ENCODE data around the gene RPN2. TPM values are rescaled to one million over a fixed set of nuclear protein-coding genes. Genes with fewer than 3 reads are reported as not detected.

RPN2 gene
- total RNA-seq, 1 experiment from 2014 or later, result 234 TPM

GRCh38 chr20:37154684-37155298 lies 24.3 kb upstream of the RPN2 start:
- no peak overlapping the region for H3K27ac Mint-ChIP-seq
- H3K9me3 Mint-ChIP-seq, result peaks cover 8 to 9% of the 10 kb centered on the region in 2 experiments; a peak in 4 of 5 replicates

More at GRCh38 chr20:37154684-37155298, 24.3 kb upstream of the RPN2 start:
- Histone ChIP-seq H2BK5ac (ENCODE audit: insufficient read length, low read length) (no peak overlapping the region), H3K23me2 (ENCODE audit: insufficient read length, low read depth, low read length, poor library complexity, severe bottlenecking) (no peaks in the 10 kb centered on the region), H2BK15ac (ENCODE audit: low read depth, low read length) (no peak overlapping the region), H3K27me3 (ENCODE audit: insufficient read depth, low read length) (no peaks in the 10 kb centered on the region), H2BK12ac (ENCODE audit: insufficient read length, low read depth, low read length) (no peak overlapping the region), H4K91ac (ENCODE audit: insufficient read length, low read depth, low read length) (no peak overlapping the region), H4K20me1 (ENCODE audit: control insufficient read depth, insufficient read depth, insufficient read length) (no peaks in the 10 kb centered on the region), H3K9me3 (ENCODE audit: control insufficient read depth, low read depth, low read length) (peaks cover 4% of the 10 kb centered on the region), H3K79me2 (ENCODE audit: insufficient read depth, low read length) (no peaks in the 10 kb centered on the region), H3K4me2 (ENCODE audit: insufficient read depth, insufficient read length, low read length) (no peak overlapping the region), H3T11ph (ENCODE audit: low read length) (no peak overlapping the region), H3K4me1 (ENCODE audit: insufficient read depth, low read length) (no peaks in the 10 kb centered on the region), H3K79me1 (ENCODE audit: insufficient read depth, low read depth, low read length, poor library complexity, severe bottlenecking) (no peaks in the 10 kb centered on the region), H4K5ac (ENCODE audit: insufficient read length, low read depth, low read length) (no peak overlapping the region), H2BK20ac (ENCODE audit: low read depth, low read length, poor library complexity, severe bottlenecking) (no peak overlapping the region), H3K4ac (ENCODE audit: low read depth, low read length) (no peak overlapping the region), H3K9ac (ENCODE audit: extremely low read depth, insufficient read length, low read length) (no peak overlapping the region), H3K18ac (ENCODE audit: insufficient read length, low read depth, low read length) (no peak overlapping the region), H3K14ac (ENCODE audit: insufficient read depth, low read length) (no peak overlapping the region), H3K56ac (ENCODE audit: insufficient read length, low read depth, low read length) (no peak overlapping the region), H3K23ac (ENCODE audit: insufficient read length, low read depth, low read length) (no peak overlapping the region), H2AK5ac (ENCODE audit: insufficient read length, low read length) (no peak overlapping the region), H3K27ac (ENCODE audit: insufficient read length, low read depth, low read length) (no peak overlapping the region), H4K8ac (replicated peaks; ENCODE audit: insufficient read length, low read depth, low read length) (no peak overlapping the region), H2AFZ (ENCODE audit: low read length) (no peak overlapping the region), H2BK120ac (ENCODE audit: low read depth, low read length, poor library complexity, severe bottlenecking) (no peak overlapping the region)
- no CpG with 5 or more reads among the region's 6 CpGs for WGBS (ENCODE audit: extremely low coverage, insufficient read length, low lambda C conversion rate)
- TF ChIP-seq CTCF (conservative IDR thresholded peaks at IDR 0.05), result no peak
- no peaks in the 10 kb centered on the region for H3K4me1 Mint-ChIP-seq
- no peaks in the 10 kb centered on the region for H3K27me3 Mint-ChIP-seq (ENCODE audit: low read depth)
- no peak for DNase-seq
- H3K4me3 Mint-ChIP-seq, result no peak overlapping the region
- H3K36me3 Mint-ChIP-seq (ENCODE audit: insufficient read depth in 1 of 3, low read depth in 3 of 3), result peaks cover 3 to 9% (median 3%) of the 10 kb centered on the region in 3 experiments; a peak in 4 of 7 replicates
